ENCODE results near the gene AIRE.

- TF ChIP-seq CTCF (IDR thresholded peaks at IDR 0.05) (no peak), EP300 (IDR thresholded peaks at IDR 0.05) (no peak)
Measured at GRCh38 chr21:44299085-44299457, 13.4 kb downstream of the AIRE start.
